NCI-H2107 treated with DMSO at 0.1 percent for 48 hours (cell line): ENCODE data around the gene PRPF40B.
A peak's percentile ranks its signal among the peaks of the same experiment; 100 is the strongest.

Experiments
- DNase-seq: peaks from one replicate; lab custom pipeline; 2025; ENCODE audit not compliant: unreplicated experiment; lab: John Stamatoyannopoulos, UW

The PRPF40B gene

DNA sequence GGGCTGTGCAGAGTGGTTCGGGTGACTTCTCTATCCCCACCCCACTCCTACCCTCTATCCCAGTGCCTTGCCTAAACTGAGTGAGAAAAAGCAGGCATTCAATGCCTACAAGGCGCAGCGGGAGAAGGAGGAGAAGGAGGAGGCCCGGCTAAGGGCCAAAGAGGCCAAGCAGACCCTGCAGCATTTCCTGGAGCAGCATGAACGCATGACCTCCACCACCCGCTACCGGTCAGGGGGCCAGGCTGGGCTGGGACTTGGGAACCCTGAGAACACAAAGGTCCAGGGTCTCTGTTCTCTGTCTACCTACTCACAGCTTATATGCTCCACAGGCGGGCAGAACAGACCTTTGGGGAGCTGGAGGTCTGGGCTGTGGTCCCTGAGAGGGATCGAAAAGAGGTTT, 11.7 kb downstream of the PRPF40B start:
- DNase-seq, result no peak

GRCh38 chr12:49635656-49636055, 12.3 kb downstream of the PRPF40B start:
- no peak for DNase-seq

DNA sequence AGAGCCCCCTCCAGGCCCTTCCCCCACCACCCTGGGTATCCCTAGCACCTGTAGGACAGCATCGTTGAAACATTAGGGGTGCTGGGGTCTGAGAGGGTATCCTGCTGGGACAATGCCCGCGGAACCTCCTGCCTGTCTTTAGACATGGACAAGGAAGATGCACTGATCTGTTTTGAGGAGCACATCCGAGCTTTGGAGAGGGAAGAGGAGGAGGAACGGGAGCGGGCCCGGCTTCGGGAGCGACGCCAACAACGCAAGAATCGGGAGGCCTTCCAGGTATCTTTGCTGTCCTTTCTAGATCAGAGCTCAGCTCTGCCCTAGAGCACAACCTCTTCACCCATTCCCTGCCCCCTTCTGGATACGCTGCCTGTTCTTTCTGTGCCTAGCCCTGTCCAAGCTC, 13.2 kb downstream of the PRPF40B start:
- no peak for DNase-seq

DNA sequence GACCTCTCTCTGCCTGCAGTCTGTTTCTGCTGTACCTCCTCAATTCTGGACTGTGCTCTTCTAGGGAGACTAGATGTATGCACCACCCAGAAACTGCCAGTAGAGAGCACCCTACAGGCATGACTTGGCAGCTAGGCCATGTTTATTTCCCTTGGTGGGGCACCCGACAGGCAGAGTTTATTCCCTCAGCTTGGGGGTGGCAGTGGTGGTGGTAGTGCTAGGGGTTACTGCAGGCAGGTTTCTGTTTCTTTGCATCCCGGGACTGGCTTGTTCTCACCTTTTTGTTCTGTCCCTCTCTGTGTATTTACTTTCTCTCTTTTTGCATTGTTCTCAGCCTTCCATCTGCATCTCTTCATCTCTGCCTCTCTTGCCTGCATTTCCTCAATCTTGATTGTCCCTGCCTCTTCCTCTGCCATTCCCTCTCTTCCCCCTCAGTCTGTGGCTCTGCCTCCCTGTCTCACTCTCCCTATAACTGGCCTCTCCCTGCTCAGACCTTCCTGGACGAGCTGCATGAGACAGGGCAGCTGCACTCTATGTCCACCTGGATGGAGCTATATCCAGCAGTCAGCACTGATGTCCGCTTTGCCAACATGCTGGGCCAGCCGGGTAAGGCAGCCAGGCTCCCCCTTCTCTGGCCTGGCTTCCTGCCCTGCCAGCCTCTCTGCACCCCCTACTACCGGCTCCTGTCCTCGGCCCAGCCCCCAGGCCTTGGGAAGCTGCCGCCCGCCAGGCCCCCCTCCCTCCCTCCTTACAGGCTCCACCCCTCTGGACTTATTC, 13.8 kb downstream of the PRPF40B start:
- peak; percentile 82 for DNase-seq

GRCh38 chr12:49641748-49642369, 18.5 kb downstream of the PRPF40B start:
- no peak for DNase-seq

GRCh38 chr12:49642370-49642802, 19.0 kb downstream of the PRPF40B start:
- DNase-seq, result no peak

DNA sequence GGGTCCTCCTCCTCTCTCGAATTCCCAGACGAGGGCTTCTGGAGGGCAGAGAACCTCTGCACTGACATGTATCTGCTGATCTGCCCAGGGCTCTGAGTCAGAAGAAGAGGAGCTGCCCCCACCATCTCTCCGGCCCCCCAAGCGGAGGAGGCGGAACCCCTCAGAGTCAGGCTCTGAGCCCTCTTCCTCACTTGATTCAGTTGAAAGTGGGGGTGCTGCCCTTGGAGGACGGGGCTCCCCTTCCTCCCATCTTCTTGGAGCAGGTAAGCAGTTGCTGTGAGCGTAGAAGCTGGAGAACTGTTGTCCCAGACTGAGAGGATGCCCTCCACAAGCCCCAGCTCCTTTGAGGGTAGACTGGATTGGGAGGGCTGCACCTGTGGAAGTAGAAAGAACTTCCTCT, 19.8 kb downstream of the PRPF40B start:
- DNase-seq, result no peak

DNA sequence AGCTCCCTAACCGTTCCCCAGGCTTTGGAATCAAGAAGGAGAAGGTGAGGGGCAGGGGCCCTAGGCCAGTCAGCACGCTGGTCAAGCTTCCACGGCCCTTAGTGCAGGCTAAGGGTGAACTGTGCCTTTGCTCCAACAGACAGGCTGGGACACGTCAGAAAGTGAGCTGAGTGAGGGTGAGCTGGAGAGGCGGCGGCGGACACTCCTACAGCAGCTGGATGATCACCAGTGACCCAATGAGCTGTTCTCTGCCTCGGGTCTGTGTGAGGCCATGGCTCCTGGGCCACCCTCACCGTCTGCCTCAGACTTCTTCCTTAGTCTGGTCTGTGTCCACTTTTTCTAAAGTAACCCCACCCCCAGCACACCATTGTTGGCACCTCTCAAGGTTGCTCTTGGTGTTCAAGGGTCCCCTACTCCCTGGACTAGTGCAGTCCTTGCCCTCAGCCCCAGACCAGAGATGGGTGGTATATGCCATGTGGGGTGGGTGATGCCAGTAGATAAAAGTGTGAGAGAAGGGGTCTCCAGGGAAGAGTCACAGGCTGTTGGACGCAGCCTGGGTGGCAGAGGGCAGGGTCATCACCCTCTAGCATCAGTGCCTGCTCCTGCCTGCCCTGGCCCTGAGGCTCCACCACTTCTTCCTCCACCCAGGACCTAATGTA, 20.7 kb downstream of the PRPF40B start:
- DNase-seq, result no peak

GRCh38 chr12:49644620-49644994, 21.2 kb downstream of the PRPF40B start:
- peak; percentile 40 for DNase-seq

GRCh38 chr12:49645146-49646039, 22.0 kb downstream of the PRPF40B start:
- DNase-seq, result no peak

- DNase-seq, result no peak
Measured at GRCh38 chr12:49646331-49646830, 23.0 kb downstream of the PRPF40B start.

GRCh38 chr12:49646871-49647654, 23.7 kb downstream of the PRPF40B start:
- DNase-seq, result no peak

GRCh38 chr12:49647827-49648711, 24.7 kb downstream of the PRPF40B start:
- peak; percentile 14 for DNase-seq

GRCh38 chr12:49648712-49649003, 25.3 kb downstream of the PRPF40B start:
- no peak for DNase-seq

- no peak for DNase-seq
Measured at GRCh38 chr12:49649445-49649844, 26.1 kb downstream of the PRPF40B start.

- DNase-seq, result no peak
Measured at GRCh38 chr12:49649892-49650291, 26.5 kb downstream of the PRPF40B start.

DNA sequence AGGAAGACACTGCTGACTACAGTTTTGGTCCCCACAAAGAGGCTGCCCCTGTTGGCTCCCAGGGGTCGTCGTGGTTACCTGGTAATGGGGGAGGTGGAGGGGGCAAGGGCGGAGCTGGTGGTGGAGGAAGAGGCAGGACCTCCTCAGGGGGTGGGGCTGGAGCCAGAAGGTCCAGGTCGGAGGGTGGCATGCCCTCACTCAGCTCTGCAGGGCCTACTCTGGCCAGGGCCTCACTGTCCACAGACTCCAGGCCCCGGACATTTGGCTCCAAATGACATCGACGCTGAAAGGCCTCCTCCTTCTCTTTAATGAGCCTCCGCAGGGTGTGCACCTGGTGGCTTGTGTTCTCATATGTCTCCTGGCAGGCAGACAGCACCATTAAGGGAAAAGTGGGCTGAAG, 28.5 kb downstream of the PRPF40B start:
- DNase-seq, result peak; percentile 41

GRCh38 chr12:49652921-49653520, 29.7 kb downstream of the PRPF40B start:
- no peak for DNase-seq

DNA sequence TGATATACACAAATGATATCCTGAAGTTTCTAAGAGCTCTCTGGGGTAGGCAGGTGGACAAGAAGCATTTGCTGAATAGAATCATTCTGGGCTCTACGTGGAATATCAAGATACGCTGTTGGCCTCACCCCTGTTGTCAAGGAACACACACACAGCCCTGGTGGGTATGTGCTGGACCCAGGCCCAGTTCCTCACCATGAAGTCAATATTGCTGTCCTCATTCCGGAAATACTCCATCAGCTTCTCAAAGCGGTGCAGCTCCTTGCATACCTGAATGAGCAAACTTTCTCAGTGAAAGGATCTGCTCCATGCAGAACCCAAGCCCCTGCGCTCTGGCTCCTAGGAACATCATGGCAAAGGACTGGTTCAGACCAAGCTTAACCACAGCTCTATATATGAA, 31.4 kb downstream of the PRPF40B start:
- no peak for DNase-seq
